ENCODE results near the gene SMYD3. TPM values are rescaled to one million over a fixed set of nuclear protein-coding genes. Genes with fewer than 3 reads are reported as not detected.

The SMYD3 gene
- total RNA-seq, 1 donor, result 45.5 TPM

DNA sequence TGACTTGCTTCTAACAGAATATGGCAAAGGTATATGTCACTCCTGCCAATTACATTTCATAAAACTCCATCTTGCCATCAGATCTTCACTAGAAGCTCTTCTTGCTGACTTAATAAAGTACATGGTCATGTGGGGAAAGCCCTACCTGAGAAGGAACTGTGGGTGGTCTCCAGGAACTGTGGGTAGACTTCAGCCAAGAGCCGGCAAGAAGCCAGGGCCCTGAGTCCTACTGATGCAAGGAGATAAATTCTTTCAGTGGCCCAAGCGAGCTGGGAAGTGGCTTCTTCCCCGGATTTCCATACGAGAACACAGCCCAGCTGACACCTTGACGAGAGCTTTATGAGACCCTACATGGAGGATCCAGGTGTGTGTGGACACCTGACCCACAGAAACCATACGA lies 228.7 kb downstream of the SMYD3 start:
- no peak for DNase-seq (ENCODE audit: low read depth)
- TF ChIP-seq, protein P1, sequence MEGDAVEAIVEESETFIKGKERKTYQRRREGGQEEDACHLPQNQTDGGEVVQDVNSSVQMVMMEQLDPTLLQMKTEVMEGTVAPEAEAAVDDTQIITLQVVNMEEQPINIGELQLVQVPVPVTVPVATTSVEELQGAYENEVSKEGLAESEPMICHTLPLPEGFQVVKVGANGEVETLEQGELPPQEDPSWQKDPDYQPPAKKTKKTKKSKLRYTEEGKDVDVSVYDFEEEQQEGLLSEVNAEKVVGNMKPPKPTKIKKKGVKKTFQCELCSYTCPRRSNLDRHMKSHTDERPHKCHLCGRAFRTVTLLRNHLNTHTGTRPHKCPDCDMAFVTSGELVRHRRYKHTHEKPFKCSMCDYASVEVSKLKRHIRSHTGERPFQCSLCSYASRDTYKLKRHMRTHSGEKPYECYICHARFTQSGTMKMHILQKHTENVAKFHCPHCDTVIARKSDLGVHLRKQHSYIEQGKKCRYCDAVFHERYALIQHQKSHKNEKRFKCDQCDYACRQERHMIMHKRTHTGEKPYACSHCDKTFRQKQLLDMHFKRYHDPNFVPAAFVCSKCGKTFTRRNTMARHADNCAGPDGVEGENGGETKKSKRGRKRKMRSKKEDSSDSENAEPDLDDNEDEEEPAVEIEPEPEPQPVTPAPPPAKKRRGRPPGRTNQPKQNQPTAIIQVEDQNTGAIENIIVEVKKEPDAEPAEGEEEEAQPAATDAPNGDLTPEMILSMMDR (IDR thresholded peaks at IDR 0.05; ENCODE audit: insufficient read depth, low read length), result no peak
- H3K4me3 ChIP-seq (ENCODE audit: low read depth, low read length), result no peak overlapping the region

- TF ChIP-seq, protein P1 (IDR thresholded peaks at IDR 0.05; ENCODE audit: insufficient read depth, low read length), result no peak
- H3K4me3 ChIP-seq (ENCODE audit: low read depth, low read length), result no peak overlapping the region
- DNase-seq (ENCODE audit: low read depth), result no peak
Observed at GRCh38 chr1:246275036-246275435, 232.0 kb downstream of the SMYD3 start.

DNA sequence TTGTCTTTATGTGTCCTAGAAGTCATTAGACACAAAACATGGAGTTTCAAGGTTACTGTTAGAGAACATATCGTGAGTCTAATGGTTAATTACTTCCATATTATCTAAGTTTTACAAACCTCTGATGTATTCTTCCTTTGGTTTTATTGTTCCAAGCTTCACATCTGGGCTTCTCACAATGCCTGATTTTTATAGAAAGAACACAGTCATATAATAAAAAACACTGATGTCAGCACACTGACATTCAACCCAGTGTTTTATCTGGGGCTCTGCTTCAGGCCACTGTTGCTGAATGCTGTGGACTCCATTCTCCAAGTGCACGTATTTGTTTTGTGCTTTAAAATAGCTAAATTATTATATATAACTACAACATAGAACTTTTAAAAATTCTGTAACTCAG lies 232.9 kb downstream of the SMYD3 start:
- DNase-seq (ENCODE audit: low read depth), result no peak
- TF ChIP-seq, protein P1 (IDR thresholded peaks at IDR 0.05; ENCODE audit: insufficient read depth, low read length), result no peak

DNA sequence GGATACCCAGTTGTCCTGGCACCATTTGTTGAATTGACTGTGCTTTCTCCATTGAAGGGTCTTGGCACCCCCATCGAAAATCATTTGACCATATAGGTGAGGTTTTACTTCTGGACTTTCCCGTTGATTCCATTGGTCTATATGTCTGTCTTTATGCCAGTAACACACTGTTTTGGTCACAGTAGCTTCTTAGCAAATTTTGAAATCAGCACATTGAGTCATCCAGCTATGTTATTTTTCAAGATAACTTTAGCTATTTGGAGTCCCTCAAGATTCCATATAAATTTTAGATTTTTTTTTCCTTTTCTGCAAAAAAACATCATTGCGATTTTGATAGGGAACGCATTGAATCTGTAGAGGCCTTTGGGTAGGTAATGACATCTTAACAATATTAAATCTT lies 235.6 kb downstream of the SMYD3 start:
- TF ChIP-seq, protein P1 (IDR thresholded peaks at IDR 0.05; ENCODE audit: insufficient read depth, low read length), result no peak
- DNase-seq (ENCODE audit: low read depth), result peak; percentile 61
- no peak overlapping the region for H3K4me3 ChIP-seq (ENCODE audit: low read depth, low read length)

More for the DNA sequence above, 232.9 kb downstream of the SMYD3 start:
- no peak overlapping the region for H3K4me3 ChIP-seq (ENCODE audit: low read depth, low read length)

DNA sequence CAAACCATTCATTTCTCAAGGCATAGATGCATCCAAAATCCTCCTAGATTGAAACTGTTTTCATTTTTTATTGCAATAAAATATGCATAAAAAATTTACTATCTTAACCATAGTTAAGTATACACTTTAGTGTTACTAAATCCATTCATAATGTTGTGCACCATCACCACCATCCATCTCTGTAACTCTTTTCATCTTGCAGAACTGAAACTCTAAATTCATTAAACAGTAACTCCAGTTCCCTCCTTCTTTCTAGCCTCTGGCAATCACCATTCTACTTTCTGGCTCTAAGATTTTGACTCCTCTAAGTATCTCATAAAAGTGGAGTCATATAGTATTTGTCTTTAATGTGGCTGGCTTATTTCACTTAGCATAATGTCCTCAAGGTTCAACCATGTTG lies 236.8 kb downstream of the SMYD3 start:
- TF ChIP-seq, protein P1 (IDR thresholded peaks at IDR 0.05; ENCODE audit: insufficient read depth, low read length), result no peak
- DNase-seq (ENCODE audit: low read depth), result no peak
- H3K4me3 ChIP-seq (ENCODE audit: low read depth, low read length), result no peak overlapping the region

DNA sequence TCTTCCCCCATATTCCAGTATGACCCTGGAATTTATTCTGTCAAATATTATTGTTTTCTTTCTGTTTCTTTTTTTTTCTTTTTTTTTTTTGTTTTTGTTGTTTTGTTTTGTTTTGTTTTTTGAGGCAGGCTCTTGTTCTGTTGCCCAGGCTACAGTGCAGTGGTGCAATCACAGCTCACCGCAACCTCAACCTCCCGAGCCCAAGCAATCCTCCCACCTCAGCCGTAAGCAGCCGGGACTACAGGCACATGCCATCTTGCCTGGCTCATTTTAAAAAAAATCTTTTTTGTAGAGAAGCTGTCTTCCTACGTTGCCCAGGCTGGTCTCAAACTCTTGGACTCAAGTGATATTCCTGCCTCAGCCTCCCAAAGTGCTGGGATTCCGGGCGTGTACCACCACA lies 237.6 kb downstream of the SMYD3 start:
- H3K4me3 ChIP-seq (ENCODE audit: low read depth, low read length), result no peak overlapping the region
- TF ChIP-seq, protein P1 (IDR thresholded peaks at IDR 0.05; ENCODE audit: insufficient read depth, low read length), result no peak
- no peak for DNase-seq (ENCODE audit: low read depth)

DNA sequence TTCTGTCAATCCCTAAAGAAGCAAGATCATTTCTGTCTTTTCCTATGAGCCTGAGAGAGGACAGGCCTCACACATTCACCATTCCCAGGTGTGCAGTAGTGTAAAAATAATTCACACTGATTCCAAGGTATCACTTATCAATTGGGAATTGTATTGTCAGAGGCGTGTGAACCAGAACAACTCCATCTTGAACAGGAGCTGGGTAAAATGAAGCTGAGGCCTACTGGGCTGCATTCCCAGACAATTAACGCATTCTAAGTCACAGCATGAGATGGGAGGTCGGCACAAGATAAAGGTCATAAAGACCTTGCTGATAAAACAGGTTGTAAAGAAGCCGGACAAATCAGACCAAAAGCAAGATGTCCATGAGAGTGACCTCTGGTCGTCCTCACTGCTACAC lies 239.2 kb downstream of the SMYD3 start:
- no peak for DNase-seq (ENCODE audit: low read depth)

More for the DNA sequence above, 239.2 kb downstream of the SMYD3 start:
- H3K4me3 ChIP-seq (ENCODE audit: low read depth, low read length), result no peak overlapping the region
- TF ChIP-seq, protein P1 (IDR thresholded peaks at IDR 0.05; ENCODE audit: insufficient read depth, low read length), result no peak

All from fibroblast of the aortic adventitia (primary cell).